GM21825 (cell line): Measurements from ENCODE around the gene USP10.

ENCODE experiments used
- ATAC-seq: cut with Tn5 transposase; IDR thresholded peaks from one replicate; pipeline ENCODE4 v1.9.1; 2021; ENCODE audit warnings: mild to moderate bottlenecking, moderate library complexity; ENCODE audit not compliant: unreplicated experiment

Gene USP10

GRCh38 chr16:84765616-84766580, 66.1 kb downstream of the USP10 start:
- no peak for ATAC-seq

- ATAC-seq, result no peak
These were observed 67.4 kb downstream of the USP10 start for GRCh38 chr16:84766978-84767773.

GRCh38 chr16:84768061-84768807, 68.4 kb downstream of the USP10 start:
- ATAC-seq, result no peak

GRCh38 chr16:84768808-84769197, 69.0 kb downstream of the USP10 start:
- no peak for ATAC-seq

- no peak for ATAC-seq
These were observed 69.6 kb downstream of the USP10 start for GRCh38 chr16:84769416-84769815.

- no peak for ATAC-seq
These were observed 73.5 kb downstream of the USP10 start for GRCh38 chr16:84773312-84773711.

GRCh38 chr16:84774810-84775209, 75.0 kb downstream of the USP10 start:
- ATAC-seq, result no peak

GRCh38 chr16:84775262-84775810, 75.5 kb downstream of the USP10 start:
- ATAC-seq, result no peak

GRCh38 chr16:84777435-84777834, 77.6 kb downstream of the USP10 start:
- ATAC-seq, result no peak

GRCh38 chr16:84778720-84779119, 78.9 kb downstream of the USP10 start:
- ATAC-seq, result no peak

GRCh38 chr16:84780063-84780462, 80.3 kb downstream of the USP10 start:
- no peak for ATAC-seq

GRCh38 chr16:84780544-84781376, 81.0 kb downstream of the USP10 start:
- no peak for ATAC-seq

GRCh38 chr16:84782846-84783245, 83.0 kb downstream of the USP10 start:
- no peak for ATAC-seq

- no peak for ATAC-seq
These were observed 86.2 kb downstream of the USP10 start for GRCh38 chr16:84785843-84786581.

- ATAC-seq, result no peak
These were observed 86.9 kb downstream of the USP10 start for GRCh38 chr16:84786605-84787262.

- no peak for ATAC-seq
These were observed 87.4 kb downstream of the USP10 start for GRCh38 chr16:84787263-84787622.

- ATAC-seq, result no peak
These were observed 89.2 kb downstream of the USP10 start for GRCh38 chr16:84788920-84789391.

- no peak for ATAC-seq
These were observed 89.6 kb downstream of the USP10 start for GRCh38 chr16:84789431-84789830.

GRCh38 chr16:84790301-84790700, 90.5 kb downstream of the USP10 start:
- no peak for ATAC-seq
